ENCODE data around the gene VSIG2. TPM values are rescaled to one million over a fixed set of nuclear protein-coding genes. Genes with fewer than 3 reads are reported as not detected.
A peak's percentile ranks its signal among the peaks of the same experiment; 100 is the strongest.

VSIG2 gene
- total RNA-seq, 1 donor from 2014 or later = 0.74 TPM

- no peak for TF ChIP-seq POLR2AphosphoS5 (IDR thresholded peaks at IDR 0.05; ENCODE audit: insufficient read depth in 1 of 2, low read depth in 1 of 2)
- TF ChIP-seq CTCF (IDR thresholded peaks at IDR 0.05) = no peak
- no peak for TF ChIP-seq POLR2A (IDR thresholded peaks at IDR 0.05)
- Histone ChIP-seq H3K4me3 (no peak overlapping the region), H3K4me1 (peaks cover 5% of the 10 kb centered on the region), H3K36me3 (no peaks in the 10 kb centered on the region), H3K9me3 (no peaks in the 10 kb centered on the region), H3K27ac (no peak overlapping the region), H3K27me3 (no peaks in the 10 kb centered on the region)
- no peak for DNase-seq (ENCODE audit: extremely low spot score in 2 of 2)
- intact Hi-C loops (cut with DNase I) = no loop called here
Observed at GRCh38 chr11:124752471-124753102, 532 bp upstream of the VSIG2 start.

GRCh38 chr11:124751391-124751740 is 689 bp downstream of the VSIG2 start:
- no peak for TF ChIP-seq POLR2A (IDR thresholded peaks at IDR 0.05)
- TF ChIP-seq CTCF (IDR thresholded peaks at IDR 0.05) = no peak
- no peak for TF ChIP-seq POLR2AphosphoS5 (IDR thresholded peaks at IDR 0.05; ENCODE audit: insufficient read depth in 1 of 2, low read depth in 1 of 2)
- Histone ChIP-seq H3K27me3 (no peaks in the 10 kb centered on the region), H3K4me1 (peaks cover 11% of the 10 kb centered on the region), H3K4me3 (no peak overlapping the region), H3K9me3 (no peaks in the 10 kb centered on the region), H3K27ac (no peak overlapping the region), H3K36me3 (no peaks in the 10 kb centered on the region)
- no peak for DNase-seq (ENCODE audit: extremely low spot score in 2 of 2)
- intact Hi-C loops (cut with DNase I) = no loop called here

GRCh38 chr11:124749912-124750311 is 2.1 kb downstream of the VSIG2 start:
- intact Hi-C loops (cut with DNase I) = loop anchor here (5.0 kb wide), 1 partner anchor 78 kb away; the partner anchor contains the start of genes SIAE and SPA17
- Histone ChIP-seq H3K9me3 (no peaks in the 10 kb centered on the region), H3K4me1 (peaks cover 22% of the 10 kb centered on the region), H3K27me3 (no peaks in the 10 kb centered on the region), H3K36me3 (no peaks in the 10 kb centered on the region), H3K4me3 (no peak overlapping the region), H3K27ac (no peak overlapping the region)
- TF ChIP-seq POLR2AphosphoS5 (IDR thresholded peaks at IDR 0.05; ENCODE audit: insufficient read depth in 1 of 2, low read depth in 1 of 2) (no peak), CTCF (IDR thresholded peaks at IDR 0.05) (no peak), POLR2A (IDR thresholded peaks at IDR 0.05) (no peak)
- no peak for DNase-seq (ENCODE audit: extremely low spot score in 2 of 2)

- Histone ChIP-seq H3K4me3 (no peak overlapping the region), H3K27ac (peak overlapping the region; percentile 20), H3K36me3 (no peaks in the 10 kb centered on the region), H3K4me1 (peaks cover 22% of the 10 kb centered on the region), H3K9me3 (no peaks in the 10 kb centered on the region), H3K27me3 (no peaks in the 10 kb centered on the region)
- TF ChIP-seq CTCF (IDR thresholded peaks at IDR 0.05) (no peak), POLR2A (IDR thresholded peaks at IDR 0.05) (no peak), POLR2AphosphoS5 (IDR thresholded peaks at IDR 0.05; ENCODE audit: insufficient read depth in 1 of 2, low read depth in 1 of 2) (no peak)
- intact Hi-C loops (cut with DNase I) = loop anchor here (5.0 kb wide), 1 partner anchor 76 kb away; the partner anchor contains the start of genes SIAE and SPA17
- peak in 1 of 2 donors; percentile 85 for DNase-seq (ENCODE audit: extremely low spot score in 2 of 2)
Observed at GRCh38 chr11:124748481-124749343, 3.3 kb downstream of the VSIG2 start.

GRCh38 chr11:124748100-124748418 is 4.0 kb downstream of the VSIG2 start:
- Histone ChIP-seq H3K4me3 (no peak overlapping the region), H3K36me3 (no peaks in the 10 kb centered on the region), H3K27me3 (no peaks in the 10 kb centered on the region), H3K4me1 (peaks cover 22% of the 10 kb centered on the region), H3K27ac (peak overlapping the region; percentile 20), H3K9me3 (no peaks in the 10 kb centered on the region)
- TF ChIP-seq POLR2A (IDR thresholded peaks at IDR 0.05) (no peak), CTCF (IDR thresholded peaks at IDR 0.05) (no peak)
- DNase-seq (ENCODE audit: extremely low spot score in 2 of 2) = no peak
- intact Hi-C loops (cut with DNase I) = loop anchor here (5.0 kb wide), 1 partner anchor 76 kb away; the partner anchor contains the start of genes SIAE and SPA17
